Stomach (tissue), 9 donors: Measurements from ENCODE around the gene SPPL2C. TPM values are rescaled to one million over a fixed set of nuclear protein-coding genes. Genes with fewer than 3 reads are reported as not detected.

Source experiments
- DNase-seq, 2 donors: peaks; one replicate each; pipeline versions ENCODE4 v3.0.0 to v3.0.0-alpha.2; 2013 to 2019
- H3K27ac ChIP-seq, 5 donors: fragments of 200-600 bp in 4 of 5; sonication (generic) in 4 of 5; one replicate each; pipeline ENCODE4 v1.5.1; 2013 to 2019; ENCODE audit warnings: mild to moderate bottlenecking in 1 of 5, moderate library complexity in 1 of 5
- H3K27me3 ChIP-seq, 3 donors: fragments of 200-600 bp; sonication (generic); one replicate each; pipeline ENCODE4 v1.5.1; 2017 to 2019; ENCODE audit warnings: mixed run types in 1 of 3
- H3K36me3 ChIP-seq, 4 donors: fragments of 200-600 bp; sonication (generic); 1 replicate in 3 of 4; 2 replicates in 1 of 4; pipeline ENCODE4 v1.5.1; 2016 to 2019
- H3K4me1 ChIP-seq, 4 donors: fragments of 200-600 bp; sonication (generic); one replicate each; pipeline ENCODE4 v1.5.1; 2016 to 2019
- H3K4me3 ChIP-seq, 4 donors: fragments of 200-600 bp; sonication (generic) in 3 of 4; one replicate each; pipeline ENCODE4 v1.5.1; 2016 to 2019; ENCODE audit warnings: mild to moderate bottlenecking in 1 of 4
- H3K9me3 ChIP-seq, 4 donors: fragments of 200-600 bp; sonication (generic); one replicate each; pipeline ENCODE4 v1.5.1; 2016 to 2019
- CTCF ChIP-seq, 7 experiments: fragments of 450-650 bp in 4 of 7; fragments of 200-600 bp in 3 of 7; sonication (generic) in 3 of 7; IDR thresholded peaks; one replicate each; pipeline ENCODE4 v1.5.1; 2016 to 2019; ENCODE audit warnings: antibody characterized with exemption in 7 of 7, control low read depth in 2 of 7, mild to moderate bottlenecking in 1 of 7
- EP300 ChIP-seq: sonication (generic); formaldehyde crosslinking; IDR thresholded peaks from one replicate; pipeline ENCODE4 v1.6.1; 2017; ENCODE audit warnings: antibody characterized with exemption
- POLR2A ChIP-seq, 4 donors: fragments of 450-650 bp; IDR thresholded peaks; one replicate each; pipeline ENCODE4 v1.6.1; 2016; ENCODE audit warnings: antibody characterized with exemption in 4 of 4, control low read depth in 2 of 4, mild to moderate bottlenecking in 1 of 4, moderate library complexity in 1 of 4
- POLR2AphosphoS5 ChIP-seq, 3 donors: sonication (generic); formaldehyde crosslinking; IDR thresholded peaks; one replicate each; pipeline ENCODE4 v1.6.1; 2016; ENCODE audit warnings: antibody characterized with exemption in 3 of 3
- WGBS, 5 donors: extraction: QIAGEN DNeasy Blood & Tissue Kit in 3 of 5; methylation state at CpG; one replicate each; pipeline versions ENCODE4 v1.1.5 to v1.1.7; 2013 to 2018; 5-methylcytosine and 5-hydroxymethylcytosine counted together
- intact Hi-C: fragments of 100-400 bp; cut with DNase I; formaldehyde crosslinking; loops from one replicate; pipeline ENCODE4 v1.15.1; 2023; ENCODE audit warnings: low total_unique reads
- polyA plus RNA-seq, 3 donors: library from polyadenylated mRNA; stranded (reverse); fragments of 200-250 nt; gene quantifications; one replicate each; pipeline ENCODE4 v1.2.3, GENCODE V29; 2013
- total RNA-seq, 5 donors: library from RNA; depleted of rRNA; stranded (reverse); fragments of >200 nt; gene quantifications; one replicate each; pipeline versions ENCODE4 v1.1.0 to v1.2.3, GENCODE V29; 2014 to 2016
- donor health status: healthy with polysubstance abuse.
- donor health status: Bipolar disorder and iron deficiency.
- donor health status: healthy.

SPPL2C gene
- total and polyA plus RNA-seq, 8 donors: not detected

- no peaks in the 10 kb centered on the region for H3K9me3 ChIP-seq
- no peak overlapping the region for H3K27ac ChIP-seq
- H3K36me3 ChIP-seq: no peaks in the 10 kb centered on the region
- TF ChIP-seq CTCF (IDR thresholded peaks at IDR 0.05) (no peak), POLR2AphosphoS5 (IDR thresholded peaks at IDR 0.05) (no peak), EP300 (no peak), POLR2A (IDR thresholded peaks at IDR 0.05) (no peak)
- no peak overlapping the region for H3K4me3 ChIP-seq
- WGBS, 5 donors: 73 to 82% (median 78%) methylated on average over 12 to 13 of the region's 13 CpGs
- peaks cover 0 to 90% (median 11%) of the 10 kb centered on the region in 3 donors for H3K27me3 ChIP-seq
- intact Hi-C loops: no loop called here
- no peak for DNase-seq
- no peaks in the 10 kb centered on the region for H3K4me1 ChIP-seq
Observed at GRCh38 chr17:45824901-45825492, 19.7 kb upstream of the SPPL2C start.

GRCh38 chr17:45825792-45826191 lies 18.9 kb upstream of the SPPL2C start:
- H3K4me1 ChIP-seq: no peaks in the 10 kb centered on the region
- intact Hi-C loops: no loop called here
- H3K36me3 ChIP-seq: no peaks in the 10 kb centered on the region
- WGBS, 5 donors: 86 to 88% (median 87%) methylated on average over 13 to 14 of the region's 14 CpGs
- peaks cover 0 to 94% (median 17%) of the 10 kb centered on the region in 3 donors for H3K27me3 ChIP-seq
- TF ChIP-seq POLR2A (IDR thresholded peaks at IDR 0.05): no peak
- TF ChIP-seq CTCF (IDR thresholded peaks at IDR 0.05): no peak
- TF ChIP-seq POLR2AphosphoS5 (IDR thresholded peaks at IDR 0.05): no peak
- TF ChIP-seq EP300: no peak
- H3K27ac ChIP-seq: no peak overlapping the region
- H3K9me3 ChIP-seq: no peaks in the 10 kb centered on the region
- no peak overlapping the region for H3K4me3 ChIP-seq
- no peak for DNase-seq

DNA sequence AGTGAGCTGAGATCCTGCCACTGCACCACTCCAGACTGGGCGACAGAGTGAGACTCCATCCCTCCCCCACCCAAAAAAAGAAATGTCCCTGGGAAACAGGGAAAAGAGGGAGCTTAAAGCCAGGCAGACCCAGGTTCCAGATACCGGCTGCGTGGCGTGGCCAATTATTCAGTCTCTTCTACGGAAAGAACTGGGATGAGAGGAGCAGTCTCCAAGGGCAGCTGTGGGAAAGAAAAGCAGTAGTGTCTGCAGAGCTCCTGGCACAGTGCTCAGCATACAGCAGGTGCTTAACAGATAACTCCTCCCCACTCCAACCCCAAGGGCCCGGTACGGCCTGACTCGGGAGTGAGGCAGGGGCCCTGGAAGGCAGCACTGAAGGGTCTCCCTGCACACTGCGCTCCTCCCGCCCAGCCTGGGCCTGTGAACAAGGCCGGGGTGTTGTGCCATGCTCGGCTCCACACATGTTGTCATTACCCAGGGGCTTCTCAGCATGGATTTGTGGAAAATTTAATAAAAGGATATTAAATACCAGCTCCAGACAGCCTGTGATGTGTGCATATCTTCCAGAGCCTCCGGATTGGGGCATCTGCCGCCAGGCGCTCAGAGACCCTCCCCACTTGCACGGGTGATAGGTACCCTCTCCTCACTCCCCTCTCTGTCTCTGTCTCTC lies 17.6 kb upstream of the SPPL2C start:
- WGBS, 5 donors: 82 to 87% (median 84%) methylated on average over 16 of the region's 16 CpGs
- DNase-seq: no peak

GRCh38 chr17:45828171-45828570 lies 16.5 kb upstream of the SPPL2C start:
- 45 to 62% (median 58%) methylated on average over 9 of the region's 9 CpGs for WGBS, 5 donors

More for the DNA sequence above, 17.6 kb upstream of the SPPL2C start:
- H3K27me3 ChIP-seq: peaks cover 0 to 90% (median 17%) of the 10 kb centered on the region in 3 donors
- H3K4me1 ChIP-seq: no peaks in the 10 kb centered on the region
- no peaks in the 10 kb centered on the region for H3K36me3 ChIP-seq
- H3K9me3 ChIP-seq: no peaks in the 10 kb centered on the region
- H3K4me3 ChIP-seq: no peak overlapping the region
- intact Hi-C loops: no loop called here
- no peak overlapping the region for H3K27ac ChIP-seq
- TF ChIP-seq CTCF (IDR thresholded peaks at IDR 0.05): no peak
- TF ChIP-seq POLR2AphosphoS5 (IDR thresholded peaks at IDR 0.05): no peak
- no peak for TF ChIP-seq EP300
- no peak for TF ChIP-seq POLR2A (IDR thresholded peaks at IDR 0.05)

More at GRCh38 chr17:45828171-45828570, 16.5 kb upstream of the SPPL2C start:
- Histone ChIP-seq H3K27ac (no peak overlapping the region), H3K4me1 (no peaks in the 10 kb centered on the region), H3K27me3 (peaks cover 0 to 87% (median 11%) of the 10 kb centered on the region in 3 donors), H3K36me3 (no peaks in the 10 kb centered on the region), H3K4me3 (no peak overlapping the region), H3K9me3 (no peaks in the 10 kb centered on the region)
- intact Hi-C loops: no loop called here
- TF ChIP-seq POLR2A (IDR thresholded peaks at IDR 0.05) (no peak), CTCF (IDR thresholded peaks at IDR 0.05) (no peak)
- no peak for DNase-seq
